GM19035 (cell line): ENCODE measurements around the gene GTF2E1.

ENCODE experiments used
- ATAC-seq: cut with Tn5 transposase; IDR thresholded peaks from one replicate; pipeline ENCODE4 v1.9.1; 2021; ENCODE audit not compliant: unreplicated experiment

GTF2E1 gene

GRCh38 chr3:120796976-120797375, 54.4 kb downstream of the GTF2E1 start:
- ATAC-seq = no peak

GRCh38 chr3:120797857-120798256, 55.3 kb downstream of the GTF2E1 start:
- no peak for ATAC-seq

- ATAC-seq = no peak
Measured at GRCh38 chr3:120798346-120798745, 55.8 kb downstream of the GTF2E1 start.

- no peak for ATAC-seq
Measured at GRCh38 chr3:120800625-120801024, 58.1 kb downstream of the GTF2E1 start.

- ATAC-seq = peak; percentile 50
Measured at GRCh38 chr3:120801484-120801883, 58.9 kb downstream of the GTF2E1 start.

GRCh38 chr3:120802916-120803315, 60.4 kb downstream of the GTF2E1 start:
- ATAC-seq = no peak

GRCh38 chr3:120816728-120817127, 74.2 kb downstream of the GTF2E1 start:
- ATAC-seq = no peak

GRCh38 chr3:120820748-120821147, 78.2 kb downstream of the GTF2E1 start:
- no peak for ATAC-seq

- ATAC-seq = no peak
Measured at GRCh38 chr3:120821426-120821825, 78.9 kb downstream of the GTF2E1 start.

GRCh38 chr3:120823156-120823555, 80.6 kb downstream of the GTF2E1 start:
- ATAC-seq = no peak

GRCh38 chr3:120824613-120825012, 82.1 kb downstream of the GTF2E1 start:
- ATAC-seq = no peak

- no peak for ATAC-seq
Measured at GRCh38 chr3:120828796-120829195, 86.3 kb downstream of the GTF2E1 start.

- no peak for ATAC-seq
Measured at GRCh38 chr3:120831066-120831465, 88.5 kb downstream of the GTF2E1 start.
